Choroid plexus epithelial cell (primary cell): ENCODE measurements around the gene IYD.
A peak's percentile ranks its signal among the peaks of the same experiment; 100 is the strongest.

ENCODE experiments used
- DNase-seq: peaks from one replicate; pipeline ENCODE4 v3.0.0-alpha.2; 2010; ENCODE audit warnings: low read depth
- H3K4me3 ChIP-seq: 2 replicates; pipeline ENCODE4 v1.5.1; 2011; ENCODE audit warnings: low read depth, mild to moderate bottlenecking, control low read depth, low read length, moderate library complexity
- TF ChIP-seq, protein P1 (sequence below): conservative IDR thresholded peaks from 2 replicates; pipeline ENCODE4 v1.5.1; 2011; ENCODE audit warnings: low read depth, mild to moderate bottlenecking, control low read depth, inconsistent platforms, low read length, moderate library complexity

The IYD gene, protein sequence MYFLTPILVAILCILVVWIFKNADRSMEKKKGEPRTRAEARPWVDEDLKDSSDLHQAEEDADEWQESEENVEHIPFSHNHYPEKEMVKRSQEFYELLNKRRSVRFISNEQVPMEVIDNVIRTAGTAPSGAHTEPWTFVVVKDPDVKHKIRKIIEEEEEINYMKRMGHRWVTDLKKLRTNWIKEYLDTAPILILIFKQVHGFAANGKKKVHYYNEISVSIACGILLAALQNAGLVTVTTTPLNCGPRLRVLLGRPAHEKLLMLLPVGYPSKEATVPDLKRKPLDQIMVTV

DNA sequence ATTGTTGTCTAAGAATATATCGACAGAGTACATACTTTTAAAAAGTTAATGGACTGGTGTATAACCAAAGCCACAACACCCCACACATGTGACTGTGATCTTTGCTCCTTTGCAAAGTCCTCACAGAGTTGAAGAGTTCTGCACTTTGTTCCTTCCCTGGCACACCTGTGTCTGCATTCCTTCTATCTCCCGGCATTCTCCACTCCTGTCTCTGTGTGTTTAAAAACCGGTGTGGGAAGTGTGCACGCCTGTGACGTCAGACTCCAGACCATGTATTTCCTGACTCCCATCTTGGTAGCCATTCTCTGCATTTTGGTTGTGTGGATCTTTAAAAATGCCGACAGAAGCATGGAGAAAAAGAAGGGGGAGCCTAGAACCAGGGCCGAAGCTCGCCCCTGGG is at the start of gene IYD:
Gene IYD (plus strand): TSS at position 251 of the 400 bp plus-strand sequence. CDS start 20 bp downstream, at position 271.
- TF ChIP-seq, protein P1, sequence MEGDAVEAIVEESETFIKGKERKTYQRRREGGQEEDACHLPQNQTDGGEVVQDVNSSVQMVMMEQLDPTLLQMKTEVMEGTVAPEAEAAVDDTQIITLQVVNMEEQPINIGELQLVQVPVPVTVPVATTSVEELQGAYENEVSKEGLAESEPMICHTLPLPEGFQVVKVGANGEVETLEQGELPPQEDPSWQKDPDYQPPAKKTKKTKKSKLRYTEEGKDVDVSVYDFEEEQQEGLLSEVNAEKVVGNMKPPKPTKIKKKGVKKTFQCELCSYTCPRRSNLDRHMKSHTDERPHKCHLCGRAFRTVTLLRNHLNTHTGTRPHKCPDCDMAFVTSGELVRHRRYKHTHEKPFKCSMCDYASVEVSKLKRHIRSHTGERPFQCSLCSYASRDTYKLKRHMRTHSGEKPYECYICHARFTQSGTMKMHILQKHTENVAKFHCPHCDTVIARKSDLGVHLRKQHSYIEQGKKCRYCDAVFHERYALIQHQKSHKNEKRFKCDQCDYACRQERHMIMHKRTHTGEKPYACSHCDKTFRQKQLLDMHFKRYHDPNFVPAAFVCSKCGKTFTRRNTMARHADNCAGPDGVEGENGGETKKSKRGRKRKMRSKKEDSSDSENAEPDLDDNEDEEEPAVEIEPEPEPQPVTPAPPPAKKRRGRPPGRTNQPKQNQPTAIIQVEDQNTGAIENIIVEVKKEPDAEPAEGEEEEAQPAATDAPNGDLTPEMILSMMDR: no peak
- DNase-seq: no peak
- no peak within 1 kb of the TSS for H3K4me3 ChIP-seq

DNA sequence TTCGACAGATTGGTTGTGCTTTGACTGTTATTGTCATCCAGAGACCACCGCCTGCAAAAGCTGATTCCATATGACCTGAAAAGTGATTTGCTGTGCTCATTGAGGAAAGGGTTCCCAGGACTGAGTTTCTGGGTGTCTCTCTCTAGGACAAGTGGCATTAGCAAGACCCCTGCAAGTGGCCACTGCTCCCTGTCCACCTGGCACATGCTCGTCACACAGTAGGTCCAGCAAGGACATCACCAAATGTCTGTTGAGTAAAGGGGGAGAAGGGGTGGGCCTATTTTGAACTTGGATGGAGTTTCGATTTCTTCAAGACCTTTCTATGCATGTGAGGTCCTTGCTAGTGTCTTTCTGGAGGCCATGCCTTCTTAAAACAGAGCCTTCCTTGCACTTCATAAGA is 48.9 kb upstream of the IYD start:
- H3K4me3 ChIP-seq: no peak overlapping the region
- no peak for DNase-seq
- TF ChIP-seq, protein P1: no peak

DNA sequence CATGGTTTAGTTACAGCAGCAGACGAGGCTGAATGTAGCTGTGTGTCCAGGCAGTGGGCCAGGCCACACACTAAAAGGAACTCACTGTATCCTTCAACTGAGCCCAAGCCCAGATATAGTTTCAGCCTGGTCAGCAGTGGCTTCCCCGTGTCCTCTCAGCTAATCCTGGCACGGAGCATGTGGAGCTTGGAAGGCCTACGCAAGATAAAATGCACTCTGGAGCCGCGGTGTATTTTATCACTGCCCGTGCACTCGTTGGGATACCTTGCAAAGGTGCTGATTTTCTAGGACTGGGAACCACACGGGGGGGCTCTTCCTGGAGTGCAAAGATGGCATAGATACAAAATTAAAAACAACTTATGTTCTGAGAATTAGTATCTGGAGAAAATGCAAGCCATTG is 48.4 kb upstream of the IYD start:
- peak; percentile 27 for DNase-seq
- H3K4me3 ChIP-seq: no peak overlapping the region
- TF ChIP-seq, protein P1: no peak

DNA sequence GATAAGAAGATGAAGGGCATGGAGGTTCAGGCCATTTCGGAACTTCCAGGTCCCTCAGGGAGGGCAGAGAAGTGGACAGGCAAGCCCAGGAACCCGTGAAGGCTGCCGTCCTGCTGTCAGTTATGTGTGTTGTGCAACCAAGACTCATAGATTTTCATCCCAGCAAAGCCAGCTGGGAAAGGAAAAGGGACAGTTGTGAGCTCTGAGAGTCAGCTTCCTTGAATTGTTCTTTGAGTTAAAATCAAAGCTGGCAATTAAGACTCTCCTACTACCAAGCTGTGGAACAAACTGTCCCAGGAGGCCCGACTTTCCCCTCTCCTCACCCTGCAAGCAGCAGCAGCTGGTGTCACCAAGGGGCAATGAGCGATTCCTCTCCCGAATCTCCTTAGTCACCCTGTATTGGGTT is 46.3 kb upstream of the IYD start:
- H3K4me3 ChIP-seq: no peak overlapping the region
- TF ChIP-seq, protein P1: no peak
- no peak for DNase-seq

DNA sequence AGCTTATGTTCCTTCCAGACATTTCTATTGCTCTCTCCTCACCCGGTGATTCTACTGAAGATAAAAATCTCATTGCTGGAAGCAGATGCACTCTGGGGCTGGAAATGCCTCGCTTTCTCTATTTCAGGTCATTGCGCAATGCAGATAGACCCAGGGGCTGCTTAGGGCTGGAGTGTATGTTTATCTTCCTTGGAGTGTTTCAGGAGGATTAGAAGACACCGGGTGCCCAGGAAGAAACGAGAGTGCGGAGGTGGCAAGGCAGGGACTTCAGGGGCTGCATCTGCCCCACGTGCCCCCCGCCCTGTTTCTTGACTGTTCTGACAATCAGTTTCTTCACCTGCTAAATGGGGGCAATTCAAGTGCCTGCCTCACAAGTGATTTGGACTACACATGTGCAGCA is 45.6 kb upstream of the IYD start:
- TF ChIP-seq, protein P1: no peak
- no peak for DNase-seq
- no peak overlapping the region for H3K4me3 ChIP-seq

DNA sequence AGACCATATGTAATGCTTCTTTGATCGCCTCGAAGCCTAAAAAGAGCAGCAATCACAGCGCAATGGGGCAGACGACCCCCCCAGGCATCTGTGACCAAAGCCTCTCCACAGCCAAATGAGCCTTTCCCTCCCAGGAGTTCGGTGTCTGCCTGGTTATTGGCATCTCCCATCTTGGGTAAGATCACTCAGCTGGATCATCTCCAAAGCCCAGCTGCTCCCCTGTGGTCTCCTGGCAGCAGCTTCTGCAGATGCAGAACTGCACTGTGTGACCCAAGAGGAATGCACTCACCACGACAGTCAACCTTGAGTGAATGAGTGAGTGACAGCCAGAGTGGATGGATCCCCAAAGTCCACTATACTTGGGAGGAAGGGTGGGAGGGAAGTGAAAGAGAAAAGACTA is 44.8 kb upstream of the IYD start:
- no peak for DNase-seq
- H3K4me3 ChIP-seq: no peak overlapping the region
- TF ChIP-seq, protein P1: no peak
